GM18511 (cell line): ENCODE data around the gene MFSD6L.
"Not testable (repeated sequence)": the region's sequence is repeated elsewhere in the genome, so short reads cannot be mapped to it uniquely, and the experiment has no call there.

Source experiments
- ATAC-seq: cut with Tn5 transposase; IDR thresholded peaks from one replicate; pipeline ENCODE4 v1.9.1; 2021; ENCODE audit warnings: mild to moderate bottlenecking, moderate library complexity; ENCODE audit not compliant: unreplicated experiment

Gene MFSD6L

DNA sequence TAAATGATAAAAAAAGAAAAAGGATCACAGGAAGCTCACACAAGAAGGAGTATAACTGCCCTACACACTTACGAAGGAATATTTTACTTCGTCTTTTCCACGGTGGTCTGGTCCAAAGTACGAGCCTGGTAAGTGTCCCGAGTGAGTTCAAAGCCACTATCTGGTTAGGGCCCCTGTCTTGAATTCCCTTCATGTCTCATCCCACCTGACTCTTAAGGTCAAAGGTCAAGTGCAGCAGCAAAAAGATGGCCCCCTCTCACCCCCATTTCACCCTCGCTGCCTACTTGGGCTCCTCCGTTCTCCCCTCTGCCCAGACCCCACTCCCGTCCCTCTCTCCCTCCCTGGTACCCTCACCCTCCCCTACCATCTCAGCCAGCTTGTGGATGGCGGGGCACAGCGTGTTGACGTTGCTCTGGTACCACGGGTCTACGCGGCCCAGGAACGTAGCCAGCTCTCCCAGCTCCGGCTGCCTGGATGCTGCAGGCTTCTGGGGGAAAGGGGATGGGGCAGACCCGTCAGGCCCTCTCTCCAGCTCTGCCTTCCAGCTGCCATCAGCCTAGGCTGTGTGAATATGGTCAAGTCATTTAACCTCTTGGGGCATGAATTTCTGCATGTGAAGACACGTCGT, 27.8 kb upstream of the MFSD6L start:
- no peak for ATAC-seq

DNA sequence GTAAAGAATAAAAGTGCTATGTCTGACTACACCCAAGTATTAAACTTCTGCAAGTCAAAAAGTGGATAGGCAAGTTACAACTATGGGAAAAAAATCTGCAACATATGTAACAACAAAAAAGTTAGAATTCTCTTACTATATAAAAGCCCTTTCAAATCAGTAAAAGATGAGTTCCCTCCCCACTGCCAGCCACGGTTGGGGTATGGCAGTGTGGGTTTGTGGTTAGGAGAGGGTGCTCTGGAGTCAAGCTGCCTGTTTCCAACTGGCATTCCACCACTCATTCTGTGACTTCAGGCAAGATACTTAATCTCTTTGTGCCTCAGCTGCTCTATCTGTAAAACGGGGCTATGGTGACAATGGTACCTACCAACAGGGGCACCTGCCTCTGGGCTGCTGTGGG, 26.6 kb upstream of the MFSD6L start:
- ATAC-seq, result no peak

DNA sequence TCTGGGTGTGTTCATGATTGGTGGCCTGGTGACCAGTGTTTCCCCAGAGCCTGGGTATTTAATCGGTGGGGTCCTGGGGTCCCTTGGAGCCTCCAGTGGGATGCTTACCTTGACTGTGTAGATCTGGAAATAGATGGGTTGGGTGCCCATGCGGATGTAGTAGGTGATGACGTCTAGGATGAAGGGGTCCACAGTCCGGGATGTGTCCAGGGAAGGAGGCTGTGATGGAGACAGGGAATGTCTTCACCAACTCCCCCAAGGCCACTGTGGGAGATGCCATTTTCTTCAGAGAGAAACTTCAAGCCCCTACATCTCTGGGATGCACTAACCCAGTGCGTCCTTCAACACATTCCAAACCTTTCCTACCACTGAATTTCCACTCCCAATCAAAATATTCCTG, 24.1 kb upstream of the MFSD6L start:
- ATAC-seq, result no peak

DNA sequence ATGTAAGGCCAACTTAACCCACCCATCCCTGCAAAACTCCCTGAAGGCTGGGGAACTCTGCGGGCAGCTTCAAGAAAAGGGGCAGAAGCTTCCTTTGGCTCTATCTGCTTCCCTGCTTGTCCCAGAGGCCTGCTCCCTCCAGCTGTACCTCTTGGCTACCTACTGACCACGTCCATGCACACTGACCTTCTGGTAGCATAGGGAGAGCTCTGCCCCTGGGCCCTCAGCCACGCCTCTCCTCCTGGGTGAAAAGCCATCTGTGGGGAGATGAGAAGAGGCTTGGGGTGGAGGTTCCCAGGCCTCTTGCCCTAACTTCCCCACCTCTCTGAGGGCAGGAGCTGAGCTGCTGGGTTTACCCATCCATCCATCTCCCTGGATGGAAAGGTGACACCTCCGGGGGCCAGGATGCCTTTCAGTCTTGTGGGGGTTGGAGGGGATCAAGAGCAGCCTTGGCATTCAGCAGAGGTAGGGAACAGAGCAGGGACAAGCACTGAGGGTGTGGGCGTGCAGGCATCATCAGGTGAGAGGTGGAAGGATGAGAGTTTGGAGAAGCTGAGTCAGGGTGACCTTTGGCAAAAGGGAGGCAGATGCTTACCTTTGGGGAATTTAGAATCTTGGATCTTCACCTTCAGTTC, 23.4 kb upstream of the MFSD6L start:
- no peak for ATAC-seq

DNA sequence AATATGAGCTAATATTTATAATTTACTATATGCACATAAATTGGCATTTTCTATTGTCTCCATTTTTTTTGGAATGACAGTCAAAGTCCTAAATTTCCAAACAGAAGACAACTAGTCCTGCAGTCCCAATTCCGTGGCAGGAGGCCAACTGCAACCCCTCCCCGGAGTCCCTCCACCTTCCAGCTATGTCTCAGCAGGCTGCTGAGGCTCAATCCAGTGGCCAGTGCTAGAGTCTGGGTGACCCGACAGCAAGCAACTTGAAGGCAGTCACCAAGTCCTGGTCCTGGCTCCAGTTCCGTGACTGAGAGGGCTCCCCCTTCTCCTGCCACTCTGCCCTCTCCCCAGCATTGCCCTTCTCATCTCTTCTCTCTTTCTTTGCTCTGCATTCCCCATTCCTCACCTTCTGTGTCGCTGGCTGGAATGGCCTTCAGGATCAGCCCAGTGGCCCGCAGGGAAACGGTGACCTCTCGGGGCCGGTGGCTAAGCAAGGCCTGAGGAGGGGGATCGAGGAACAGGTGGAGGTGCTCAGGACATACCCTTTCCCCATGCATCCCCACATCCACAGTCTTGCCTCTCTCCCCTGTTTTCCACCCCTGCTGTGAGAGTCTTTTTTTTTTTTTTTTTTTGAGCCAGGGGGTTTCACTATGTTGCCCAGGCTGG, 22.4 kb upstream of the MFSD6L start:
- ATAC-seq, result no peak

DNA sequence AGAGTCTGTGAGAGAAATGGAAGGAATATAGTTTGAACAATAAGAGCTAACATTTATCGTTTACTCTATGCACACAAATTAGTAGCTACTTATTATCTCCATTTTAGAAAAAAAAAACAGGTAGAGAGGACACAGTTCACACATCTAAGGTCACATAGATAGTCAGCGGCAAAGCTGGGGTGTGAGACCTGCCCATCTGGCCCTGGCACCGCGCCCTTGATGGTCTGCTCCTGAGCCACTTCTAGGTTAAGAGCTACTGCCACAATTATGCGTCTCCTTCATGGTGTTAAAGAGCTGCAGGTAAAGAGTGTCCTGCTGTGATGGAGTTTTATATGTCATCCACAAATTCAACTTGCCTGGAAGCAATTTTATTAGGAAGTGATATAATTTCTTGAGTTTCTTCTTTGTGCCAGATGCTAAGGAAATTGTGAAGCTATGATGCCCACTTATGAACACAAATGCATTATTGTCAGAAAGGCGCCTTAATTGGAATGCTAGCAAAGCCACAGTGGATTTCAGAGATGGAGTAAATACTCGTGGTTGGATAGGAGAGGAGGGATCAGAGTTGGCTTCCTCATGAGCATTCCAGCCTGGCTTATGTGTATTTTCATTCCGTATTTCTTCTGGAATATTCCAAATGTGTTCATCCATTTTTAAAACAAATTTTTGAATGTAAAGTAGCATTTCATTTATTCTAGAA, 21.3 kb upstream of the MFSD6L start:
- ATAC-seq, result no peak

DNA sequence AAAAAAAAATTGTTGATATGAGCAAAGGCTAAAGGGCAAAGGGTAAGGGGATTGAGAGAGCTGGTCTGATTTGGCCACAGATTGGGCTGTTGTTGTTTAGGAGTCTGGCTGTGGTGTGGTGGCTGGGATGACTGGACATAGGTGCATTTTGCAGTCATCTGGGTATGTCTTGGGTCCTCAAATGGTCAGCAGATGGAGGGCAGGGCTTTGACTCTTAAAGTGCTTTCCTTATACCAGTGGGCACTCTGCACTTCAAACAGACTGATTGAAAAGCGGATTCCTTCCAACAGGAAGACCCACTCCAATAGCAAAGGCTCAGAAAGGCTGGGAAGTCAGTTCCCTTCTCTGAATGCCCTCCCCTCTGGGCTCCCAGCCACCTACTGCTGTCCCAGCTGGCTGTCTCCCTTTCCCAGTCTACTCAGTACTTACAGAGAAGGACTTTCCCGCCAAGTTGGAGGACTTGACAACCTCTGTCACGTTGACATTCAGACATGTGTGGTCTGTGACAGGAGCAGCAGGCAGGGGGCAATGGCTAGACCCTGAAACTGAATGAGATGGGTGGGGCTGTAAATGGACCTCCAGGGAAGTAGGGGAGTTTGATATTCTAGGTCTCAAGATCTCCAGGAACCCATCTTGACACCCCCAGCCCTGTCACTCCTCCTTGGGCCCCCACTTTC, 19.6 kb upstream of the MFSD6L start:
- ATAC-seq, result no peak

DNA sequence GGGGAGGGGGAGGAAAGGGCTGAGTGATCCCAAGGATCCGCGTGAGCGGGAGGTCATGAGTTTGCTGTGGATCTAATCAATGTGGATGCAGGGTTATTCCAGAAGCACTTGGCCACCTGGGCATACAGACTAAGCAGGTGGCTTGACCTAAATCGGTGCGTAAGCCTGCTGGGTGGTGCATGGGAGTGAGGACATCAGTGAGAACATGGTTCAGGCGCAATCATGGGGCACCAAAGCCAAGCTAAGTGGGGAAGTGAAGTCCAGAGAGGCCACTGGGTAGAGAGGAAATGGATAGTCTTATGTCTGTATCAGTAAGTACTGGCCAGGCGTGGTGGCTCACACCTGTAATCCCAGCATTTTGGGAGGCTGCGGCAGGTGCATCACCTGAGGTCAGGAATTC, 18.9 kb upstream of the MFSD6L start:
- ATAC-seq, result no peak

DNA sequence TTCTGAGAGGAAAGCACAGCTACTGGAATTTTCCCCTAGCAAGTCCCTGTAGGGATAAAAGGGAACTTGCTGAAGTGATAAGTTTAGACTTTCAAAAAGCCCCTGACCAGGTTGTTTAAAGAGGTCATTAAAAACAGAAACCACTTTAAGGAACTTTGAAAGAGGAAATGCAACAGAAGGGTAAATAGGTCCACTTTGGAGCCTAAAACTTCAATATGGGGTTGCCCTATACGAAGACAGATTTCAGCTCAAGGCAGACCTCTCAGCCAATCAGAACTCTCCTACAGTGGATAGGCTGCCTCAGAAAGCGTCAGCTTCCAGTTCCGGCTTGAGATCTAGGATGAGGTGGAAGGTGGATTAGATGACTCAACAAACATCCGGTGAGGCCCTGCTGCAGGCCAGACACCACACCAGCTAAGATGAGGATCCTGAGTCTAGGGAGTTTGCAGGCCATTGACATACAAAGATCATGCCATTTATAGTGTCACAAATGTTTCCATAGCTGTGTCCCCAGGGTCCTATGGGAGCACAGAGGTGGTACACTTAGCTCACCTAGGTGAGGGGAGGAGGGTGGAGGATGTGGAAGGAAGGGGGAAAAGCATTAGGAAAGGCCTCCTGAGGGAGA, 7.9 kb upstream of the MFSD6L start:
- ATAC-seq, result peak; percentile 89

DNA sequence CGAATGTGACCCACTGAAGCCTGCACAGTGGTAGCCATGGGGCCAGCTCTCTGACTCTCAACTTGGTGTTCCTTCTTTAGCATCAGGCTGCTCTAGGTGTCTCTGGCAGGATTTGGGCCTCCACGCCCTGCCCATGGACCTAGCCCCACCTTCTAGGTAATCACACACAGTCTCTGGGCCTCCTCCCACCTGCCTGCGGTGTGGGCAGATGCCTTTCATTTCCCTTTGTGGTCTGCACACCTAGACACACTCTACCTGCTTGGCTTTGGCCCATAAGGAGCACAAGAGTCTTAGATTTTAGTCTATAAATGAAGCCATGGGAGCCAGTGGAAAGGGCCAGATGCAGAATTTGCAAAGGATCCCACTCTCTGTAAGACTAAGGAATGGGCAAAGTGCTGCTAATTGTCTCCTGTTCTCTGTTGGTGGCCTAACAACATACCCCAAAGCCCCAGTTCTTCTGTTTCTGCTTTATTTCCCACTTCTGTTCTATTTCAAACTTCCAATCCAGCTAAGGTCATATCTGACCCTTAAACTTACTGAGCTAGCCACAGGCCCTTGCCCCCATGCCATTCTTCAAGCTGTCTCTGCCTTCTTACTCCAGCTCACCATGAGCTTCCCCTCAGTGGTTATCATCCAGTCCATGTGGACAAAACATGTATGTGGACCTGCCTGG, 7.2 kb upstream of the MFSD6L start:
- peak; percentile 33 for ATAC-seq

DNA sequence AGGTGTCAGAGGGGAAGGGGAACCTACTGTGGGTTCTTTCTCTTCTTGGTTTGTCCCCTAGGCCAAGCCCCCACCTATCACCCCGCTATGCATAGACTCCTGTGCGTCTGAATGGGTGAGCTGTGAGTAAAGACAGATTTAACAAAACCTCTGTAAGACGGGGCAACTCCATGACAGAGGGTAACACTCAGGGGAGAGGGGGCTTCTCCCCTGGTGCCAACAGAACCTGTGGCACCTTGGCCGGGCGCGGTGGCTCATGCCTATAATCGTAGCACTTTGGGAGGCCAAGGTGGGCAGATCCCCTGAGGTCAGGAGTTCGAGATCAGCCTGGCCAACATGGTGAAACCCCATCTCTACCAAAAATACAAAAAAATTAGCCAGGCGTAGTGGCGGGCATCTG, 6.2 kb upstream of the MFSD6L start:
- ATAC-seq, result not testable (repeated sequence)

DNA sequence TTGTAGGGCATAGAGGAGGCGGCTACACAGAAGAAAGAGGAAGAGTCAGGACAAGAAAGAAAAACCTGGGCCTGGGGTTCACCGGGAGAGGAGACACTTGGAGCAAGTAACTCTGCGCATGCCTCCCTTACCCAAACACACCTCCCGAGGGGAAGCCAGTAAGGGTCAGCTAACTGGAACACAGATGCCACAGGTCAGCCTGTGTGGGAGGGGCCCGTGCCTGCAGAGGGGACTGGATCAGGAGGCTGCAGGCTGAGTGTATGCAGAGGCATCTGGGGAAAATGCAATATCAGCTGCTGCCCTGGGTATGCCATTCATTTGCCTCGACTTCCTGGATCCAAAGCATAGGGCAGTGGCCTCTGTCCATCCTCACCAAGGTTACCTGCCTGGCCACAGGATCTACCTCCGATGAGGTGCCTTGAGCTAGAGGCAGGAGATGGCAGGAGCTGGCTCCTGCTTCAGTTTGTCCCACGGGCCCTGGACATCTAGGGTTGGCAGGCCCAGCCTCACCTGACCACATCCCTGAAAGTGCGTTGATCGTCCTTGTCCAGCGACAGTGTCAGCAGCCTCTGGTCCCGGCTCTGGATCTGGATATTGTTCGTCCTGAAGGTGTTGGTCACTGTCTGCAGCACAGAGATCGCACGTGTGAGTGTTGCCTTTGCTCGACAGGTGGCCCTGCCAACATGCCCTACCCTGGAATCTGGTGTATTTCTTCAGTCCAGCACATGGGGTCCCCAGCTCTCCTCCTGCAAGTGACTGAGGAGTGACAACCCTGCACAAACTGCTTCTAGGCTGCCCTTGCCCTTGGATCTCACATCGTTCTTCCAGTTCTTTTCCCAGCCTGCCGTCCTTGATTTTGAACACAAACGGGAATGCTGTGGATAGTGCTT, 4.6 kb upstream of the MFSD6L start:
- ATAC-seq, result no peak

DNA sequence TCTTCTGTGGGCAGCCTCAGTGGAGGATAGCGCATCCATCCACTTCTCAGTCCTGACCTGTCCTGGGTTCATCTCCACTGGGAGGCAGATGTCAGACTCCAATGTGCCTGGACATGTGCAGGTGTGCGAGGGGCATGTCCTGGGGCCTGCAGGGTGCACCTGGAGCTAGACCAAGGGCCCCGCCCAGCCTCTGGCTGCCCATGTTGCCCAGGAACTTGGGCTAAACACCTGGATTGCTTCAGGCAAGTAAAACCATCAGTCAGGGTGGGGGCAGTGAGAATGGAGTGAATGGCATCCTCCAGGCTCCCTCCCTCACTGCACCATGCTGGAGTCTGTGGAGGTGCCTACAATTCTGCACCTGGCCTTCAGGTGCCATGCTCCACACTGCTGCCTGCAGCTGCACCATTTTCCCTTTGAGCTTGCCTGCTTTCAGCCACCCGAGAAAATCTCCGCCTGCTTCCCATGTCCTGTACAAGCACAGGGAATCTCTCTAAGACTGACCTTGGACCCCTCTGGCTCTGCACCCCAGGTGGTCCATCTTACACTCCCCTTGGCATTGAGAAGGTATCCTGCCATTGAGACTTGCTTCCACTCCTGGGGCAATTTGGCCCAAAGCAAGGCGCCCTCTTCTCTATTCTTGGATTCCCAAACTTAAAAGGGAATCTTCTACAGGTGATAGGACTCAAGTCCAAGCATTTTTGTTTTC, 2.1 kb upstream of the MFSD6L start:
- no peak for ATAC-seq

DNA sequence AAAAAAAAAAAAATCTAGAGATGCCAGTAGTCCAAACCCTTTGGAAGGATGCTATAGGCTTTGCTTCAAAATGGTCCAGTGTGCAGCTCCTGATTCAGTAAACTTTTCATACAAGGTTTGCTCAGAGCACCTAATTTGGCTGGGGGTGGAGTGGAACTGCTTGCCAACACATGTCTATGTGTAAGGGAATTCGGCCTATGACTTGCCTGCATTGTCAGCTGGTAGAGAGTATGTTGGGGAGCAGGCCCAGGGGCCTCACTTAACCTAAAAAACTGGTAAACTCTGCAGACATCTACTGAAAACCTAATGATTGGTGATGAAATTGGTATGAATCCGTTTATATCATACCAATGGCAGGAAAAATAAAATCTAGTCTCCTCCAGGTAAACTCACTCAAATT, 1.5 kb upstream of the MFSD6L start:
- no peak for ATAC-seq

DNA sequence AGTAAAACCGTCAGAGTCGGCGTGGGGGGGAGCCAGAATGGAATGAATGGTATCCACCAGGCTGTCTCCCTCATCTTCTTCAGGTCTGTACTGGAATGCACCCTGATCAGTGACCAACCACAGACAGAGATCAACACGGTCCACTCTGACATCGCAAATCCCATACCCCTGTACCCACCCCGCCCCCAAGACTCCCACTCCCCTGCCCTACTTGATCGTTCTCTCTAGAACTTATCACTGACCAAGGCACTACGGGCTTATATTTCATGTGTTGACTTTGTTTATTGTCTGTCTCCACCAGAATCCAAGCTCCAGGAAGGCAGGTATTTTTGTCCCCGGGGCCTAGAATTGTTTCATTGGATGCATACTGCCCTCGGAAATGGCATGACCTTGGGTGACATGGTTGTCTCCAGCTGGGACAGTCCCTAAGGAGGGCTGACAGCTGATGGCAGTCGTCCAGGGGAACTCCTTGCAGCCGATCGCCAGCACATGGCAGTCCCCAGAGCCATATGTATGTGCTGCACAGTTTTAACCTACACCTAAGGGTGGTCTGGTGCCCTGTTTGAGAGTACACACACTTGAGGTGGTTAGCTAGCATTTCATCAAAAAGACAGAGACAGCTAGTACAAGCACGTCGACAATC, 526 bp upstream of the MFSD6L start:
- no peak for ATAC-seq

DNA sequence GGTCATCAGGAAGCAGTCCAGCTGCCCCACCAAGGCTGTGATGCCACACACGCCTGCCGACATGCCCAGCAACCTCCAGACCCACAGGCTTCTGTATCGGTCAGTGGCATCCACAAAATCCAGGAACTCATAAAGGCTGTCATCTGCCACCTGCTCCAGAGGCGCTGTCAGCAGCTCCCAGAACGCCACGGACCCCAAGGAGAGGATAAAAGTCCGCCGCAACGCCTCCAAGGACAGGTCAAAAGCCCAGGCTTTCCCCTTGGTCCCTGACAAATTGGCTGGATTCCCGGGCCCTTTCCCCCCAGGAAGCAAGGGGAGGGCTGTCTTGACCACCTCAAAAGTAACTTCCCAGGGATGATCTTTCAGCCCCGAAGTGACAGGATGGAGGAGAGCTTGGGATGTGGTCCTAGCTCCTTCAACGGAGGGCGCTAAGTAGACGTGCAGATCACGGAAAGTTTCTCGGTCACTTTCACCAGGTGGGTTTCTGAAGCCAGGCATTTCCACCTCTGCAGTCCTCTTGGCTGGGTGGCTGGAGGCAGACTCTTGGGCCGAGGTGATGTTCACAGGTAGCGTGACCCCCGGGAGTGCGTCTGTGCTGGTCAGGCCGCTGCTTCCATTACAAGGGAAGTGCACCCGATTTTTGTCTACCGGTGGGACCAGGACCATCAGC, 854 bp downstream of the MFSD6L start:
- ATAC-seq, result no peak

DNA sequence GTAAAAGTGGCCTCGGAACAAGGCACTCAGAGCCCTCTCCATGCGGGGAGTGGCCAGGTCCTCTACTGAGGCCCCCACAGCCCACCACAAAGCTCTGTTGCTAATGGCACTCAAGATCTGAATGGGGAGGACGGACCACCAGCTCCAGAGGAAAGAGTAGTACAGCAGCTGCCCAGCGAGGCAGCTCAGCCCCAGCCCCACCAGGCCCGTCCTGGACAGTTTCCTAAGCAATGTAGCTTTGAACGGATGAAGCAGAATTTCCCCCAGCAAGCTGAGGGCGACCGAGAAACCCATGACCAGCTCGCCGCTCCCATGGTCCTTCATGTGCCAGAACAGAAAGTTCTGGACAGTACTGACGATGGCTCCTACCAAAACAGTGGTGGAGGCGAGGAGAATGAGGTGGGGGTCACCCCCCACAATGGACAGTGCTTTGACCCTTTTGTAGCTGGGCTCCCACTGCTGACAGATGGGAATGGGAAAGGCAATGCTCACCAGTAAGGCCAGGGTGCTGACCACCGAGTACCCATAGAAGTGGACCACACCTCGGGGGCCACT, 1.5 kb downstream of the MFSD6L start:
- no peak for ATAC-seq
